ENCODE measurements around the gene DGKB. TPM values are rescaled to one million over a fixed set of nuclear protein-coding genes. Genes with fewer than 3 reads are reported as not detected.

The DGKB gene
- total and polyA plus RNA-seq, 2 of the 8 experiments (the other 6 are each of a cell fraction or from before 2014, with no cell fraction given) = 1.9 to 2.6 TPM

DNA sequence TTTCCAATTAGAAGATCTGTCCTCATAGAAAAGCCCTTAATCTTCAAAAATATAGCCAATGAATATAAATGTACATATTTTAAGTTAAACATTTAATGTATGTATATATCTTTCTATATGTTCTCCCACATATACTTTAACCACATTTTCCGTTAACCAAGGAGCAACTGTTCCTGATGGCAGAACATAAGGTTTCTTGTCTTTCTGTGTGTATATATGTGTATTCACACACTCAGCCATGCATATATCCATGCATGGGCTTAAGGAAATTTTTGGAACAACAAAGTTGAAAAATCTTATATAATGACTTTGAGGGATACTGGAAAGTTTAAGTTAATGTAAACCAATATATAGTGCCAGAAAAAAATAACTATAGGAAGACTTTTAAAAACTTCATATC lies 274.0 kb downstream of the DGKB start (continued):
- TF ChIP-seq KDM4A (IDR thresholded peaks at IDR 0.05; ENCODE audit: low read depth, low read length, severe bottlenecking) (no peak), FOSL1 (IDR thresholded peaks at IDR 0.05; ENCODE audit: insufficient read depth, low read depth, low read length) (no peak), TEAD4 (IDR thresholded peaks at IDR 0.05; ENCODE audit: low read depth, low read length) (no peak), TBP (IDR thresholded peaks at IDR 0.05; ENCODE audit: low read depth, low read length) (no peak)

All from H1 (cell line).